Measurements from ENCODE around the gene DHX30. TPM values are rescaled to one million over a fixed set of nuclear protein-coding genes. Genes with fewer than 3 reads are reported as not detected.

Gene DHX30
- polyA plus RNA-seq, 1 donor (not counting 4 experiments of a cell fraction or from before 2014, with no cell fraction given), result 28.3 TPM

GRCh38 chr3:47766186-47766585 lies 36.8 kb upstream of the DHX30 start:
- TF ChIP-seq EZH2 (IDR thresholded peaks at IDR 0.05; ENCODE audit: low read length), result no peak
- no peak for TF ChIP-seq CTCF (optimal IDR thresholded peaks at IDR 0.05 in 1 of 3, IDR thresholded peaks at IDR 0.05 in 1 of 3, conservative IDR thresholded peaks at IDR 0.05 in 1 of 3; ENCODE audit: extremely low read depth in 1 of 3, insufficient read depth in 2 of 3, low read length in 3 of 3)
- Histone ChIP-seq H3K27ac (ENCODE audit: control insufficient read depth, insufficient read depth, low read length) (no peak overlapping the region), H3K27me3 (ENCODE audit: control insufficient read depth, extremely low read depth, insufficient read depth, low read length) (no peaks in the 10 kb centered on the region), H3K9me3 (ENCODE audit: control insufficient read depth, low read depth, low read length) (no peaks in the 10 kb centered on the region), H3K9ac (ENCODE audit: control insufficient read depth, extremely low read depth, insufficient read depth, low read length) (no peak overlapping the region), H3K4me1 (ENCODE audit: control insufficient read depth, extremely low read depth, insufficient read depth, low read length) (no peaks in the 10 kb centered on the region), H2AFZ (ENCODE audit: control insufficient read depth, low read length) (no peak overlapping the region), H3K4me2 (ENCODE audit: control insufficient read depth, extremely low read depth, insufficient read depth, low read depth, low read length) (no peak overlapping the region), H3K9me1 (ENCODE audit: control insufficient read depth, extremely low read depth, insufficient read depth, low read length) (no peaks in the 10 kb centered on the region), H3K79me2 (ENCODE audit: control insufficient read depth, insufficient read depth, low read length) (peaks cover 57% of the 10 kb centered on the region), H3K36me3 (ENCODE audit: control insufficient read depth in 2 of 2, extremely low read depth in 1 of 2, insufficient read depth in 2 of 2, low read length in 2 of 2) (peaks cover under 1 to 4% of the 10 kb centered on the region in 2 experiments), H4K20me1 (ENCODE audit: control insufficient read depth, extremely low read depth, insufficient read depth, low read length) (no peaks in the 10 kb centered on the region), H3K4me3 (ENCODE audit: control insufficient read depth in 2 of 3, extremely low read depth in 1 of 3, insufficient read depth in 2 of 3, low read depth in 1 of 3, low read length in 3 of 3) (no peak overlapping the region)
- no peak for FAIRE-seq
- dilution Hi-C loops (cut with MboI; ENCODE audit: extremely low pct_ligation_motif_present, low sequenced_read_pairs), result no loop called here
- DNase-seq (ENCODE audit: low read depth, low spot score), result no peak

DNA sequence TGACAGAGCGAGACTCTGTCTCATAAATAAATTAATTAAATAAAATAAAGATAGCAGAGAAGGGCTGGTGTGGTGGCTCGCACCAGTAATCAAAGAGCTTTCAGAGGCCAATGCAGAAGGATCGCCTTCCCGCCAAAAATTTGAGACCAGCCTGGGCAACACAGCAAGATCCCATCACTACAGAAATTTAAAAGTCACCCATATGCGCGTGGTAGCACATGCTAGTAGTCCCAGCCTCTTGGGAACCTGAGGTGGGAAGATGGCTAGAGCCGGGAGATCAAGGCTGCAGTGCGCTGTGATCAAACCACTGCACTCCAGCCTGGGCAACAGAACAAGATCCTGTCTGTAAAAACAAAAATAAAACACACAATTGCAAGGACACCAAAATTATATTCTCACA lies 30.9 kb upstream of the DHX30 start:
- peaks cover 87% of the 10 kb centered on the region for H3K79me2 ChIP-seq (ENCODE audit: control insufficient read depth, insufficient read depth, low read length)
- no peaks in the 10 kb centered on the region for H4K20me1 ChIP-seq (ENCODE audit: control insufficient read depth, extremely low read depth, insufficient read depth, low read length)
- no peak for FAIRE-seq

More for the DNA sequence above, 30.9 kb upstream of the DHX30 start:
- no peak overlapping the region for H3K9ac ChIP-seq (ENCODE audit: control insufficient read depth, extremely low read depth, insufficient read depth, low read length)
- peaks cover 7 to 10% of the 10 kb centered on the region in 2 experiments for H3K36me3 ChIP-seq (ENCODE audit: control insufficient read depth in 2 of 2, extremely low read depth in 1 of 2, insufficient read depth in 2 of 2, low read length in 2 of 2)
- no peaks in the 10 kb centered on the region for H3K4me1 ChIP-seq (ENCODE audit: control insufficient read depth, extremely low read depth, insufficient read depth, low read length)
- no peak overlapping the region for H3K27ac ChIP-seq (ENCODE audit: control insufficient read depth, insufficient read depth, low read length)
- no peak overlapping the region for H3K4me2 ChIP-seq (ENCODE audit: control insufficient read depth, extremely low read depth, insufficient read depth, low read depth, low read length)
- H3K9me3 ChIP-seq (ENCODE audit: control insufficient read depth, low read depth, low read length), result no peaks in the 10 kb centered on the region
- no peaks in the 10 kb centered on the region for H3K27me3 ChIP-seq (ENCODE audit: control insufficient read depth, extremely low read depth, insufficient read depth, low read length)
- TF ChIP-seq CTCF (optimal IDR thresholded peaks at IDR 0.05 in 1 of 3, IDR thresholded peaks at IDR 0.05 in 1 of 3, conservative IDR thresholded peaks at IDR 0.05 in 1 of 3; ENCODE audit: extremely low read depth in 1 of 3, insufficient read depth in 2 of 3, low read length in 3 of 3) (no peak), EZH2 (IDR thresholded peaks at IDR 0.05; ENCODE audit: low read length) (no peak)
- no peak for DNase-seq (ENCODE audit: low read depth, low spot score)
- dilution Hi-C loops (cut with MboI; ENCODE audit: extremely low pct_ligation_motif_present, low sequenced_read_pairs), result no loop called here
- no peak overlapping the region for H2AFZ ChIP-seq (ENCODE audit: control insufficient read depth, low read length)
- no peaks in the 10 kb centered on the region for H3K9me1 ChIP-seq (ENCODE audit: control insufficient read depth, extremely low read depth, insufficient read depth, low read length)
- no peak overlapping the region for H3K4me3 ChIP-seq (ENCODE audit: control insufficient read depth in 2 of 3, extremely low read depth in 1 of 3, insufficient read depth in 2 of 3, low read depth in 1 of 3, low read length in 3 of 3)
